ENCODE measurements around the gene RSPH6A. TPM values are rescaled to one million over a fixed set of nuclear protein-coding genes. Genes with fewer than 3 reads are reported as not detected.

RSPH6A gene
- total RNA-seq, 4 donors from 2014 or later, result 0.50 to 8.9 (median 3.9) TPM

DNA sequence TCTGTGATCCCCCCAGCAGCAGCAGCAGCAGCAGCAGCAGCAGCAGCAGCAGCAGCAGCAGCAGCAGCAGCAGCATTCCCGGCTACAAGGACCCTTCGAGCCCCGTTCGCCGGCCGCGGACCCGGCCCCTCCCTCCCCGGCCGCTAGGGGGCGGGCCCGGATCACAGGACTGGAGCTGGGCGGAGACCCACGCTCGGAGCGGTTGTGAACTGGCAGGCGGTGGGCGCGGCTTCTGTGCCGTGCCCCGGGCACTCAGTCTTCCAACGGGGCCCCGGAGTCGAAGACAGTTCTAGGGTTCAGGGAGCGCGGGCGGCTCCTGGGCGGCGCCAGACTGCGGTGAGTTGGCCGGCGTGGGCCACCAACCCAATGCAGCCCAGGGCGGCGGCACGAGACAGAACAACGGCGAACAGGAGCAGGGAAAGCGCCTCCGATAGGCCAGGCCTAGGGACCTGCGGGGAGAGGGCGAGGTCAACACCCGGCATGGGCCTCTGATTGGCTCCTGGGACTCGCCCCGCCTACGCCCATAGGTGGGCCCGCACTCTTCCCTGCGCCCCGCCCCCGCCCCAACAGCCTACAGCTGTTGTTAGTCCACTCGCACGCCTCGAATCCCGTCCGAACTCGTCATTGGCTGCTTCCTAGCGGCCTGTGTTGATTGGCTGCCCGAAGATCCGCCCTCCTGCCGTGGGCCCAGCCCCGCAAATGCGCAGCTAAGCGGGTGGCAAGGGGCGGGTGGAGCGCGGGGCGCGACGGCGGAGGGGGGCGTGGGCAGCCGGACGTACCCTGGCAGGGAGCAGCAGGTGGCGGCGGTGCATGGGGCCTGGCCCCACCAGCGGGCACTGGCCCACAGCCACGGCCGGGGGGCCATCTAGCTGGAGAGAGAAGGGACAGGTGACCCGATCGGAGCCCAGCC is 44.7 kb downstream of the RSPH6A start:
- Histone ChIP-seq H3K27ac (peak overlapping the region; percentile 74 to 91 (median 85)), H3K4me3 (replicated peaks in 1 of 3) (peak overlapping the region in 2 of 3 donors; percentile 12 to 50), H3K4me1 (peaks cover 16 to 24% of the 10 kb centered on the region in 2 donors), H3K27me3 (no peaks in the 10 kb centered on the region), H3K36me3 (peaks cover 0 to 8% of the 10 kb centered on the region in 2 donors), H3K9me3 (no peaks in the 10 kb centered on the region)
- peak; percentile 99 for DNase-seq
- intact Hi-C loops (cut with DNase I), result no loop called here
- TF ChIP-seq, protein P1, sequence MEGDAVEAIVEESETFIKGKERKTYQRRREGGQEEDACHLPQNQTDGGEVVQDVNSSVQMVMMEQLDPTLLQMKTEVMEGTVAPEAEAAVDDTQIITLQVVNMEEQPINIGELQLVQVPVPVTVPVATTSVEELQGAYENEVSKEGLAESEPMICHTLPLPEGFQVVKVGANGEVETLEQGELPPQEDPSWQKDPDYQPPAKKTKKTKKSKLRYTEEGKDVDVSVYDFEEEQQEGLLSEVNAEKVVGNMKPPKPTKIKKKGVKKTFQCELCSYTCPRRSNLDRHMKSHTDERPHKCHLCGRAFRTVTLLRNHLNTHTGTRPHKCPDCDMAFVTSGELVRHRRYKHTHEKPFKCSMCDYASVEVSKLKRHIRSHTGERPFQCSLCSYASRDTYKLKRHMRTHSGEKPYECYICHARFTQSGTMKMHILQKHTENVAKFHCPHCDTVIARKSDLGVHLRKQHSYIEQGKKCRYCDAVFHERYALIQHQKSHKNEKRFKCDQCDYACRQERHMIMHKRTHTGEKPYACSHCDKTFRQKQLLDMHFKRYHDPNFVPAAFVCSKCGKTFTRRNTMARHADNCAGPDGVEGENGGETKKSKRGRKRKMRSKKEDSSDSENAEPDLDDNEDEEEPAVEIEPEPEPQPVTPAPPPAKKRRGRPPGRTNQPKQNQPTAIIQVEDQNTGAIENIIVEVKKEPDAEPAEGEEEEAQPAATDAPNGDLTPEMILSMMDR (IDR thresholded peaks at IDR 0.05), result peak; percentile 71 to 94 (median 90)
- peak; percentile 37 to 80 for TF ChIP-seq POLR2A (IDR thresholded peaks at IDR 0.05)
- WGBS, 2 donors, result 3 to 18% methylated on average over 5 to 12 of the region's 79 CpGs

DNA sequence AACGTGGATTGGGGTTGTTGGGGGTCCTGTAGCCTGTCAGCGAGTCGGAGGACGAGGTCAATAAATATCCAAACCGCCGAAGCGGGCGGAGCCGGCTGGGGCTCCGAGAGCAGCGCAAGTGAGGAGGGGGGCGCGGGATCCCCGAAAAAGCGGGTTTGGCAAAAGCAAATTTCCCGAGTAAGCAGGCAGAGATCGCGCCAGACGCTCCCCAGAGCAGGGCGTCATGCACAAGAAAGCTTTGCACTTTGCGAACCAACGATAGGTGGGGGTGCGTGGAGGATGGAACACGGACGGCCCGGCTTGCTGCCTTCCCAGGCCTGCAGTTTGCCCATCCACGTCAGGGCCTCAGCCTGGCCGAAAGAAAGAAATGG is 45.3 kb downstream of the RSPH6A start:
- intact Hi-C loops (cut with DNase I), result loop anchor here (10.0 kb wide), 1 partner anchor 55 kb away; no protein-coding TSS in a partner anchor
- H3K4me1 ChIP-seq, result peaks cover 20 to 30% of the 10 kb centered on the region in 2 donors

GRCh38 chr19:45768984-45769782 is 45.9 kb downstream of the RSPH6A start, which contains the start of gene SIX5:
Gene SIX5 (minus strand): TSS chr19:45769252. CDS start chr19:45768844, 408 bp downstream.
- intact Hi-C loops (cut with DNase I), result loop anchor here (10.0 kb wide), 1 partner anchor 54 kb away; no protein-coding TSS in a partner anchor
- H3K9me3 ChIP-seq, result no peaks in the 10 kb centered on the region
- WGBS, 2 donors, result 0% methylated on average over 32 to 35 of the region's 70 CpGs
- peak within 1 kb of the TSS; percentile 91 to 96 (median 95) for H3K27ac ChIP-seq
- DNase-seq, result peak; percentile 98
- H3K4me1 ChIP-seq, result peaks cover 26 to 36% of the 10 kb centered on the region in 2 donors
- H3K4me3 ChIP-seq (replicated peaks in 1 of 3), result peak within 1 kb of the TSS; percentile 30 to 93 (median 59)
- no peaks in the 10 kb centered on the region for H3K27me3 ChIP-seq
- peaks cover 0 to 6% of the 10 kb centered on the region in 2 donors for H3K36me3 ChIP-seq
- TF ChIP-seq, protein P1 (IDR thresholded peaks at IDR 0.05), result no peak
- TF ChIP-seq POLR2A (IDR thresholded peaks at IDR 0.05), result peak; percentile 92 to 94

More for the DNA sequence above, 45.3 kb downstream of the RSPH6A start:
- Histone ChIP-seq H3K27me3 (no peaks in the 10 kb centered on the region), H3K36me3 (peaks cover 0 to 9% of the 10 kb centered on the region in 2 donors), H3K27ac (peak overlapping the region; percentile 74 to 91 (median 85)), H3K4me3 (replicated peaks in 1 of 3) (peak overlapping the region; percentile 30 to 50 (median 48)), H3K9me3 (no peaks in the 10 kb centered on the region)
- DNase-seq, result peak; percentile 62 to 66
- TF ChIP-seq, protein P1 (IDR thresholded peaks at IDR 0.05), result no peak
- no peak for TF ChIP-seq POLR2A (IDR thresholded peaks at IDR 0.05)
- 1 to 2% methylated on average over 25 to 28 of the region's 28 CpGs for WGBS, 2 donors

- intact Hi-C loops (cut with DNase I), result loop anchor here (10.0 kb wide), 1 partner anchor 54 kb away; no protein-coding TSS in a partner anchor
- DNase-seq, result peak; percentile 45 to 50
- Histone ChIP-seq H3K36me3 (peaks cover 0 to 6% of the 10 kb centered on the region in 2 donors), H3K4me3 (replicated peaks in 1 of 3) (peak overlapping the region; percentile 15 to 93 (median 59)), H3K27me3 (no peaks in the 10 kb centered on the region), H3K27ac (peak overlapping the region; percentile 91 to 96 (median 95)), H3K4me1 (peaks cover 32 to 42% of the 10 kb centered on the region in 2 donors), H3K9me3 (no peaks in the 10 kb centered on the region)
- 0 to 1% methylated on average over 10 to 19 of the region's 33 CpGs for WGBS, 2 donors
- TF ChIP-seq, protein P1 (IDR thresholded peaks at IDR 0.05), result no peak
- no peak for TF ChIP-seq POLR2A (IDR thresholded peaks at IDR 0.05)
Observed at GRCh38 chr19:45768655-45768983, 46.5 kb downstream of the RSPH6A start.
